ENCODE data around the gene PLD1.

Gene PLD1

GRCh38 chr3:171838218-171838720 is 28.0 kb upstream of the PLD1 start:
- DNase-seq, result no peak

GRCh38 chr3:171837698-171838097 is 27.4 kb upstream of the PLD1 start:
- DNase-seq, result no peak

- no peak for DNase-seq
These were observed 26.6 kb upstream of the PLD1 start for GRCh38 chr3:171836855-171837254.

GRCh38 chr3:171835613-171836012 is 25.3 kb upstream of the PLD1 start:
- no peak for DNase-seq

- DNase-seq, result peak in 1 of 2 donors; percentile 7
These were observed 24.8 kb upstream of the PLD1 start for GRCh38 chr3:171835116-171835515.

- DNase-seq, result no peak
These were observed 24.1 kb upstream of the PLD1 start for GRCh38 chr3:171834461-171834801.

GRCh38 chr3:171833789-171834460 is 23.6 kb upstream of the PLD1 start:
- peak in 1 of 2 donors; percentile 60 for DNase-seq

GRCh38 chr3:171832989-171833388 is 22.7 kb upstream of the PLD1 start:
- no peak for DNase-seq

GRCh38 chr3:171831936-171832335 is 21.7 kb upstream of the PLD1 start:
- DNase-seq, result no peak

GRCh38 chr3:171830518-171830875 is 20.2 kb upstream of the PLD1 start:
- DNase-seq, result no peak

- DNase-seq, result peak in 1 of 2 donors; percentile 4
These were observed 19.7 kb upstream of the PLD1 start for GRCh38 chr3:171829841-171830517.

- DNase-seq, result no peak
These were observed 18.9 kb upstream of the PLD1 start for GRCh38 chr3:171828902-171829770.

- DNase-seq, result no peak
These were observed 17.7 kb upstream of the PLD1 start for GRCh38 chr3:171827836-171828458.

GRCh38 chr3:171827385-171827784 is 17.1 kb upstream of the PLD1 start:
- DNase-seq, result no peak

- no peak for DNase-seq
These were observed 15.0 kb upstream of the PLD1 start for GRCh38 chr3:171825222-171825828.

GRCh38 chr3:171824824-171825221 is 14.5 kb upstream of the PLD1 start:
- DNase-seq, result no peak

GRCh38 chr3:171824116-171824515 is 13.8 kb upstream of the PLD1 start:
- peak in 1 of 2 donors; percentile 5 for DNase-seq

- no peak for DNase-seq
These were observed 12.3 kb upstream of the PLD1 start for GRCh38 chr3:171822431-171823106.

GRCh38 chr3:171821778-171822358 is 11.6 kb upstream of the PLD1 start:
- DNase-seq, result no peak

- no peak for DNase-seq
These were observed 10.8 kb upstream of the PLD1 start for GRCh38 chr3:171821044-171821443.

- no peak for DNase-seq
These were observed 7.0 kb upstream of the PLD1 start for GRCh38 chr3:171817074-171817800.

All from bone marrow (tissue), 2 donors.